ENCODE data around the gene KIF20B. TPM values are rescaled to one million over a fixed set of nuclear protein-coding genes. Genes with fewer than 3 reads are reported as not detected.

The KIF20B gene
- 11.2 to 17.1 TPM (median 14.4 TPM) in 5 replicates for total RNA-seq (2022; extraction: Qiagen RNA extraction)

DNA sequence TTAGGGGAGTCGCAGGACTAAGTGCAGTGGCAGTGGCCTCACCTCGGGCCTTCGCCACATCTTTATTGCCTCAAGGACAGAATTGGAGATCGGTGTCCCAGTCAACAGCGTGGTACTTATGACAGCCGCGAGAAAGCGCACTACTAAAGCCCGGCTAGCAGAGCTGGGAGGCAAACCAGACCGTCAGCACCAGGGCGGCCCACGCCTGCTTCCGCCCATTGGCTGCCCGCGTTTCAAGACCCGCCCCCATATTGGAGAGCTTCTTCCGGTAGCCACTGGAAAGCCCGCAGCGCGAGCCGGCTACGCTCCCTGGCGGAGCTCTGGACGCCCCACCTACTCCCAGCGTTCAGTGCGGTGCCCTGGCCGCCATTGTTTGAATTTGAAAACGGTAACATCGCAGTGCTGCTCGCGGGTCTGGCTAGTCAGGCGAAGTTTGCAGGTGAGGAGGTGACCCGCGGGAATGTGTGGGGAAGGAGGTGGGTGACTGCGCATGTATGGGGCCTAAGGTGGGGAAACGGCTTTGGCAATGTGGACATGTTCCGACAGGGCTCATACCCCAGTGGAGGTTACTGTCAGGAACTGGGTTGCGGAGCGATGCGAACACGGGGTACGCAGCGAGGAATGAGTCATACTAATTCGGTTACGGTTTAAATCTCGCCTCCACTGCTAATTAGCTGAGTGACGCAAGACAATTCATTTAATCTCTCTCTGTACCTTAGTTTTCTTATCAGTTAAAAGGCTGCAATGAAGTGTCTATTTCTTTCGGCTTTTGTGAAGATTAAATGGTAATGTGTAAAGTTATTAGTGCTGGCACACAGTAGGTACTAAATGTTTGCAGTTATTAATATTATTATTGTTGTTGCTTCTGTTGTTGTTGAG, at the start of gene KIF20B:
Gene KIF20B (plus strand): TSS at position 349 of the 879 bp plus-strand sequence. CDS start 3,705 bp downstream, outside the sequence.

Other genes starting within 250 kb of the KIF20B start
- 0.05 to 0.16 TPM (median 0.05 TPM) in 5 replicates for gene SLC16A12, start 166.0 kb upstream of the KIF20B start, total RNA-seq (2022; extraction: Qiagen RNA extraction)
- 5.5 to 7.2 TPM (median 6.0 TPM) in 5 replicates for gene PANK1, start 56.3 kb upstream of the KIF20B start, total RNA-seq (2022; extraction: Qiagen RNA extraction)